Stimulated activated CD8-positive, alpha-beta memory T cell treated with anti-CD3 and anti-CD28 coated beads, Interleukin-4, amount 100 ng/mL, for 24 hours (primary cell): ENCODE measurements around the gene RNF166.

Source experiments
- DNase-seq: peaks from one replicate; pipeline ENCODE4 v3.0.0-alpha.2; 2020; ENCODE audit warnings: low read depth

Gene RNF166

GRCh38 chr16:88706229-88706964 is at the start of gene RNF166, which contains the start of gene CTU2:
RNF166 (minus strand) TSS chr16:88706408; CDS start chr16:88706325, 83 bp downstream.
CTU2 (plus strand) TSS chr16:88706503; CDS start chr16:88706531, 28 bp downstream.
- peak; percentile 91 for DNase-seq

DNA sequence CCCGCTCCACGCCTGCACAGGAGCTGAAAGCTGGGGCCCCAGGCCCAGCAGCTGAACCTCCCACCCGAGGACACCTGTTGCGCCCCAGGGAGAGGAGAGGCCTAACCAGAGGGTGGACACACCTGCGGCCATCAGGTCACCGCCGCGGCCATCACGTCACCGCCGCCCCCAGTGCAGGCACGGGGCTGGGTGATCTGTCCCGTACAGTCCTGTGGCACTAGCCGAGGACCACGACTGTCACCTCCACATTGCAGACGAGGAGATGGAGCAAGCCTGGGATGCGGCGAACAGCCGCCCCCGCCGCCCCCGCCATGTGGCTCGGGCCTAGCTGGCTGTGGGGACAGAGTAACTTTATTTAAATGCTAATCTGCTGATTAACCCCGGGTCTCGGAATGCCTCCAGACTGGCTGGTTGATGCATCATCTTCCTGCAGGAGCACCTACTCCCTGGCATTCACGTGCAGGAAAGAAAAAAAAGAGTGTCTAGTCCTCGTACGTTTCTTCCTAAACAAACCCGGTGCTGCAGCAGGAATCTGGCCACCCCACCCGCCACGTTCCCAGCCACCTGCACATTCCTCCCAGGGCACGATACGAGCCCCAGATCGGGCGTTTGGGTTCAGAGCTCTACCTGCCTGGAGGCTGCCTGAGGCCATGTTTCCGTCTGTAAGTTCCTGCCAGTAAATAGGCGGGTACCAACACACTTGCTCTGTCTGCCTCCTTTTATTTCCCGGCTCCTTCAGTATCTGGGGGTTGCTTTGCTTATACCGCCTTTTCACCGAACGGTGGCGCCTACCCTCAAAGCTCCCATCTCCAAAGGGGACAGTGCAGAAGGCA is 48.9 kb upstream of the RNF166 start:
- DNase-seq, result no peak

DNA sequence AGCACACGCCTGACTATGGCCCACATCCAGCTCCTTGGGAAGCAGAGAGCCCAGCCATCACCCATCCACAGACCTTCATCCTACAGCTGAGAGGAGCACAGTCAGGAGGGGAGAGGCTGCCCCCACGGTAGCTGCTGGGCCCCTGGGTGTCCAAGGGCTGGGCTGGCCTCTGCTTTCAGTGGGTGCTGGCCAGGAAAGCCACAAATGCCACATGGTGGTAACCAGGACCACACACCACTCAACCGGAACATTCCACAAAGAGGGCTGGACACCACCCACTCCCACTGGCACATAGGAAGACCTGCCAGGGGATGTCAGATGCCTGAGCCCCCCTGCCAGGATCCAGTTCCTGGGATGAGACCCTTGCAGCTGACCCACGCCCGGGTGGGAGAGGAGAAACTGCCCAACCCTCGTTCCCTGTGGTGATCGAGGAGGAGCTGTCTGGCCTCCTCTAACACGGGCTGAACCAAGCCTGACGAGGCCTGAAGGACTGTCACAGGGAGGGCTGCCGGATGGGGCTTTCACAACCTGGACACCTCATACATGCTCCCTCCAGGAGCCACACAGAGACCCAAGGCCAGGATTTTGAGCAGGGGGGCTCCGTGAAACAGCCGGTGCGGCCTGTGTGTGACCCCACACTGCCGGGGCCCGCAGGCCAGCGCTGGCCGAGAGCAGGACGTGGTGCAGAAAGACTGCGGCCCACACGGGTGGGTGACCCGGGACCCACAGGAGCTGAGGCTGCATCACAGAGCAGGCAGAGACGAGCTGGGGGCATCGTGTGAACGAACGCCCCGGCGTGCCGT is 48.1 kb upstream of the RNF166 start:
- DNase-seq, result no peak

GRCh38 chr16:88753602-88754001 is 47.4 kb upstream of the RNF166 start:
- DNase-seq, result no peak

- no peak for DNase-seq
These were observed 47.0 kb upstream of the RNF166 start for GRCh38 chr16:88753191-88753590.

DNA sequence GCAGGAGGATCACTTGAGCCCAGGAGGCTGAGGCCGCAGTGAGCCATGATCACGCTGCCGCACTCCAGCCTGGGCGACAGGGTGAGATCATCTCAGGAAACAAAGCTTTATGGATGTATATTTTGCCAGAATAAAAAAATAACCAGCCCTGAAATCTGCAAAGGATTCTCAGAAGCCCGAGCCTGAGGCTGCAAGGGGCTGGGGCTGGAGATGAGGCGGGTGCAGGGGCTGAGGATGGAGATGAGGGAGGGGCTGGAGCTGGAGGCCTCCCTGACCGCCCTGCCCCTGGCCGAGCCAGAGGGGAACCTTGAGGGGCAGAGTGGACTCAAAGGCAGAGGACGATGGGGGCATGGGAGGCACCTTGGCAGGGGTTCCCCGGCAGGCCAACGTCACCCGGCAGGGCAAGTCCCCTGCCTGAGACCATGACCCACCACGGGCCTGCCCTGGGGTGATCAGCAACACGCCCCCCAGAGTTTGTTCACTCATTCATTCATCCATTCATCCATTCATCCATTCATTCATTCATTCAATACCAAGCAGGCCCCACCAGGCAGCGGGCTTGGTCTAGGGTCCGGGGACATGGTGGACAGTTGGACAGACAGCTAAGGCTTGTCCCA is 46.3 kb upstream of the RNF166 start:
- DNase-seq, result no peak

DNA sequence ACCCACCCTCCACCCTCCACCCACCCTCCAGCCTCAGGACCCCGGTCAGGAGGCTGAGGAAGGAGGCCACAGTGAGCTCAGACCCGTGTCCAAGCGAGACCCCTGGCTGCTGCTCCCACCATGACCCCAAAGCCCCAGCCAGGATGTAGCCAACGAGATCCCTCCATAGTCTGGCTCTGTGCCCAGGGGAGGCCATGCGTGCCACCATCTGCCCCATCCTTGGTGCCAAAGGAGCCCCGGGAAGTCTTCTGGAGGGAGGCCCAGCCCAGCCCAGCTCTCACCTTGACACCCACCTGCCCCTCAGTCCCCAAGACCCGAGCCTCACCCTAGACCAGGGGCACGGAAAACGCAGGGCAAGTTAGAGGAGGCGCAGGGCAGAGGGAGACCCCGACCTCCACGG is 44.6 kb upstream of the RNF166 start:
- no peak for DNase-seq

- DNase-seq, result no peak
These were observed 43.1 kb upstream of the RNF166 start for GRCh38 chr16:88749358-88749757.

- no peak for DNase-seq
These were observed 42.2 kb upstream of the RNF166 start for GRCh38 chr16:88748364-88748763.

DNA sequence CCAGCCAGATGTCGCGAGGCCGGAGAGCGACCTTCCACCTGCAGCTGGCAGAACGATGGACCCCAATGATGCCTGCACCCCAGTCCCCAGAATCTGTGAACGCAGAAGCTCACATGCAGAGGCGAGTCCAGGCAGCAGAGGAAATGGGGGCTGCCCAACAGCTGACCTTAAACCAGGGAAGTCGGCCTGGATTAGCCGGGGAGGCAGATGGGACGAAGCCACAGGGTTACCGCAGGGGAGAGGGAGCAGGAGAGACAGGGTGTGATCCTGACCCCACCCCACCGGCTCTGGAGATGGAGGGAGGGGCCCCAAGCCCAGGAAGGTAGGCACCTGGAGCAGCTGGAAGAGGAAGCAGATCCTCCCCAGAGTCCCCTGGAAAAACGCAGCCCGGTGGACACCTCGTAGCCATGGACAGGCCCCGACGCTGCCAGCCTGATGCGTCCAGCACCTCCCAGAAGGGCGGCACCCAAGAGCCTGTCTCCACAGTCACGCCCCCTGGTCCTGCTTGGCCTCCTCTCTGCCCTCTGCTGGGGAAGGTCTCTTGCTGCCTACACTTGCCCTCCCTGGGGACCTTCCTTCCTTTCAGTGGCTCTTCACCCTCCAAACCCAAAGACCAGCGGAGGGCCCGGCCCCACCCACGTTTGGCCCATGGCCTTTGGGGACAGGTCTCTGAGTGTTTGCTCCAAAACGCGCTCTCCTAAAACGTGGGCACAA is 41.5 kb upstream of the RNF166 start:
- DNase-seq, result peak; percentile 23

DNA sequence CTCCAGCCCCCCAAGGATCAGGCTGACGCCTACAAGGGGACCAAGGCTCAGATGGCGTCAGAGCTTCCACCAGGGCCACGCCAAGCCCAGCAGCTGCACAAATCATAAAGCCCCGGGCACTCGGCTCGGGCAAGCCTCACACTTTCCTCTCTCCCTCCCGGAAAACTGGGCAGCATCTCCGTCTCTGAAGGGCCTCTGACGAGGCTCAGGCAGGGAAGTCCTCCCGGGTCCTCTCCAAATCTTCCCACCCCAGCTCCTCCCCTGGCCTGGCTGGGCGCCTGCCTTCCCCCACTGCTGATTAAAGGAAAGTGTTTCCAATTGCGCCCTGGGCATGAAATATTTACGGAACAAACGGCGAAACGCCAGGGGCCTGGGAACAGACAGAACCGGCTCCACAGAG is 40.3 kb upstream of the RNF166 start:
- DNase-seq, result no peak

GRCh38 chr16:88744577-88745521 is 38.6 kb upstream of the RNF166 start:
- no peak for DNase-seq

- peak; percentile 54 for DNase-seq
These were observed 37.7 kb upstream of the RNF166 start for GRCh38 chr16:88743693-88744576.

DNA sequence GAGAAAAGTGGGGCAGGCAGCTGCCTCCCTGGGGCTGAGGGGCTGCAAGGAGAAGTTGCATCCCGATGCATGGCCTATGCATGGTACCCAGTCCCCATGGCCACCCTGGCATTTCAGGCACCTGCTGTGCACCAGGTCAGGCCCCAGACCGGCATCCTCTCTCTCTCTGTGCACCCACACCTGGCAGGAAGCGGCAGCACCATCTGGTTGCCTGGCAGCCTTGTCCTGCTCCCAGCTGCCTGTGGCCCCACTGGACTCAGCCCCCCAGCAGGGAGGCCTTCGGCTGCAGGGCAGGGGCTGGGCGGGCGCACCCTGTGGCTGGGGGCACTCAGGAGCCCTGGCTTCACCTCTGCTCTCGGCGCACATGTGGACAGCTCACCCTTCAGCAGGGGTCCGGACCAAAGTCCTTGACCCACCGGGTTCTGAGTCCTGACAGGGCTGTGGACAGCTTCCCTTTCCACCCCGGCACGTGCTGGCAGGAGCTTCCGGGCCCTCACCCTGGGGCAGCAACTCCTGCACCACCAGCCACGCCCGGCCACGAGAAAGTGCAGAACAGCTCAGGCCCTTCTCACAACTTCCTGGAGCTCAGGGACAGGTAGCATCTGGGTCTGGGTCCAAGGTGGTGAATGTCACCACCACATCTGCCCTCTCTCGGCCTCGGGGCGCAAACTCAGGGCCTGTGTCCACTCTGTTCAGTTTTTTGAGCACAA is 36.8 kb upstream of the RNF166 start:
- DNase-seq, result no peak

DNA sequence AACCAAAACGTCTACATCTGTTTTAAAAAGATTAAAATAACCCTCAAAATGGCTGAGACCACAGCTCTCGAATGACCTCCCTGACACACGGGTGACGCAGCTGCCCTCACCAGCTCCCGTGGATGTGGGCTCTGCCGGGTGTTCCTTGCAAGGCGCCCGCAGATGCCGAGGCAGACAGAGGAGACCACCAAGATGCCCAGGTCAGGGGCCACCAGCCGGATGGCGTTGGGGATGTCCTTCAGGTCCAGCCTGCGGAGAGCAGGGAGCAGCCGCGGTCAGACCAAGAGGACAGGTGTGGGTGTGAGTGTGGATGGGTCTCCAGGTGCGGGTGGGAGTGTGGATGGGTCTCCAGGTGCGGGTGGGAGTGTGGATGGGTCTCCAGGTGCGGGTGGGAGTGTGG is 35.2 kb upstream of the RNF166 start:
- no peak for DNase-seq

DNA sequence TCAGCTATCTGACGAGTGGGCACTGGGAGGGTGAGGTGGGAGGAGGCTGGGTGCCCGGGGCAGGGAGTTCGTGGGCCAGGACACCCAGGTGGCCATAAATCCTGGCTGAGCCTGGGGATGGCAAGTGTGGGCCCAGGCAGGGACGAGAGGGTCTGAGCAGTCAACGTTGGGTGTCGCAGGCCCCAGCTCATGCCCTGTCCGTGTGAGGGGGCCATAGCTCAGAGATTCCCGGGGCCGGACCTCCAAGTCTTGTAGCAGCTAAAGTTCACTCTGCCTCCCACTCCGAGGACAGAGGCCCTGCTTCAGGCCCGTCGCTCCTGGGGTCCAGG is 34.5 kb upstream of the RNF166 start:
- no peak for DNase-seq

DNA sequence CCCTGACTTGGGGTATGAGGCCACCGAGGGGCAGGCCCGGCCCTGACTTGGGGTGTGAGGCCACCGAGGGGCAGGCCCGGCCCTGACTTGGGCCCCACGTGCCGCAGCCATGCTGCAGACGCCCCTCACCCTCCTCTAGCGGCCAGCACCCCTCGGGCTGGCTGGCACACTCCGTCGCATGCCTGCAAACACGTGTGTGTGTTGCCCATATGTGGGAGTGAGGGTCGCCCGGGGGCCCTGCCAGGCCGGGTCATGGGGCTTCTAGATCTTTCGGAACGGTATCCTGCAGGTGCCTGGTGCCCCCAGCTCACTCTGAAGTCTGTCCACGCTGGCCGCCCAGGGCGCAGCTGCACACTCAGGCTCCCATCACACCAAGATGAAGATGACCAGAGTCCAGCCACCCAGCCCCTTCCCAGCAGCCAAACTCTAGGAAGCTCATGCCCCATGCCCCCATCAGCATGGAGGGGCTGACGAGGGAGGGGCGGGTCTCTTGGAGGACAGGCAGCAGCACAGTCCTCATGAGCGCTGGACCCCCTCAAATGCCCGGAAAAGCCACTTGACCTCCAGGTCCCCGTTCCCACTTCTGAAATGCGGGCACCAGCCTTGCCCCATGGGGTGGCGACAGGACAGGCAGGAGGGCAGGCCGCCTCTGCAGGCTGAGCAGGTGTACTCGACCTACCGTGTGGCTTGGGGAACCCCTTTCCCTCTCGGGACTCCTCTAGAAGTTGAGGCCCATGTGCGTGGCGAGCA is 33.9 kb upstream of the RNF166 start:
- DNase-seq, result no peak
